GM21528 (cell line): Measurements from ENCODE around the gene GIMAP1.
A peak's percentile ranks its signal among the peaks of the same experiment; 100 is the strongest.

ENCODE experiments used
- ATAC-seq: cut with Tn5 transposase; IDR thresholded peaks from one replicate; pipeline ENCODE4 v1.9.1; 2021; ENCODE audit warnings: mild to moderate bottlenecking, moderate library complexity; ENCODE audit not compliant: unreplicated experiment, low FRiP score

Gene GIMAP1

GRCh38 chr7:150719960-150720891 is 3.8 kb downstream of the GIMAP1 start:
- no peak for ATAC-seq

- no peak for ATAC-seq
These were observed 5.6 kb downstream of the GIMAP1 start for GRCh38 chr7:150721970-150722373.

- ATAC-seq = no peak
These were observed 6.1 kb downstream of the GIMAP1 start for GRCh38 chr7:150722431-150722931.

GRCh38 chr7:150723467-150723866 is 7.1 kb downstream of the GIMAP1 start:
- ATAC-seq = no peak

GRCh38 chr7:150727381-150727780 is 11.0 kb downstream of the GIMAP1 start:
- no peak for ATAC-seq

- no peak for ATAC-seq
These were observed 11.6 kb downstream of the GIMAP1 start for GRCh38 chr7:150728011-150728410.

- ATAC-seq = no peak
These were observed 12.2 kb downstream of the GIMAP1 start for GRCh38 chr7:150728609-150729008.

- no peak for ATAC-seq
These were observed 15.5 kb downstream of the GIMAP1 start for GRCh38 chr7:150731916-150732315.

GRCh38 chr7:150732786-150733481 is 16.5 kb downstream of the GIMAP1 start:
- ATAC-seq = no peak

GRCh38 chr7:150733482-150734095 is 17.2 kb downstream of the GIMAP1 start:
- no peak for ATAC-seq

- no peak for ATAC-seq
These were observed 17.8 kb downstream of the GIMAP1 start for GRCh38 chr7:150734254-150734653.

GRCh38 chr7:150735596-150736358 is 19.4 kb downstream of the GIMAP1 start:
- ATAC-seq = no peak

- ATAC-seq = peak; percentile 14
These were observed 20.5 kb downstream of the GIMAP1 start for GRCh38 chr7:150736864-150737263.

GRCh38 chr7:150737265-150738055 is 21.0 kb downstream of the GIMAP1 start, which contains the start of gene GIMAP5:
Gene GIMAP5, plus strand, starts transcription at chr7:150737418. Its CDS starts 3,467 bp downstream, at chr7:150740885.
- ATAC-seq = peak; percentile 72

- ATAC-seq = no peak
These were observed 21.7 kb downstream of the GIMAP1 start for GRCh38 chr7:150738092-150738491.

- ATAC-seq = no peak
These were observed 22.2 kb downstream of the GIMAP1 start for GRCh38 chr7:150738591-150739001.

- ATAC-seq = no peak
These were observed 22.6 kb downstream of the GIMAP1 start for GRCh38 chr7:150739033-150739432.

- no peak for ATAC-seq
These were observed 23.6 kb downstream of the GIMAP1 start for GRCh38 chr7:150740053-150740452.

GRCh38 chr7:150742286-150742968 is 26.0 kb downstream of the GIMAP1 start:
- ATAC-seq = no peak
